Lung (tissue), 12 donors: Measurements from ENCODE around the gene SFR1. TPM values are rescaled to one million over a fixed set of nuclear protein-coding genes. Genes with fewer than 3 reads are reported as not detected.

Source experiments
- ATAC-seq: fragments of 200-7000 bp; cut with Tn5 transposase; one replicate; pipeline ENCODE4 v1.9.1; 2020; ENCODE audit warnings: moderate number of reproducible peaks; ENCODE audit not compliant: insufficient read depth, low FRiP score
- DNase-seq, 3 donors: peaks; one replicate each; pipeline ENCODE4 v3.0.0-alpha.2; 2013 to 2017
- H3K27ac ChIP-seq, 2 donors: one replicate each; pipeline ENCODE4 v1.5.1; 2013; ENCODE audit warnings: mild to moderate bottlenecking in 2 of 2, moderate library complexity in 2 of 2, control low read depth in 1 of 2, inconsistent platforms in 1 of 2, low read depth in 1 of 2, low read length in 1 of 2
- H3K27me3 ChIP-seq, 3 donors: one replicate each; pipeline ENCODE4 v1.5.1; 2013; ENCODE audit warnings: low read length in 2 of 3; ENCODE audit not compliant: control insufficient read depth in 3 of 3, insufficient read depth in 3 of 3
- H3K36me3 ChIP-seq, 4 donors: one replicate each; pipeline ENCODE4 v1.5.1; 2013; ENCODE audit warnings: low read length in 4 of 4, mild to moderate bottlenecking in 1 of 4, moderate library complexity in 1 of 4; ENCODE audit not compliant: control insufficient read depth in 4 of 4, insufficient read depth in 4 of 4
- H3K4me1 ChIP-seq, 5 donors: one replicate each; pipeline ENCODE4 v1.5.1; 2013; ENCODE audit warnings: low read length in 5 of 5, mild to moderate bottlenecking in 2 of 5, moderate library complexity in 1 of 5; ENCODE audit not compliant: control insufficient read depth in 5 of 5, insufficient read depth in 5 of 5
- H3K4me3 ChIP-seq: one replicate; pipeline ENCODE4 v1.5.1; 2013; ENCODE audit warnings: mild to moderate bottlenecking, control low read depth, moderate library complexity
- H3K9ac ChIP-seq, 2 donors: one replicate each; pipeline ENCODE4 v1.5.1; 2013; ENCODE audit warnings: low read length in 2 of 2, control low read depth in 1 of 2; ENCODE audit not compliant: insufficient read depth in 1 of 2
- H3K9me3 ChIP-seq, 4 donors: one replicate each; pipeline ENCODE4 v1.5.1; 2013; ENCODE audit warnings: low read length in 3 of 4, mild to moderate bottlenecking in 1 of 4, moderate library complexity in 1 of 4; ENCODE audit not compliant: control insufficient read depth in 4 of 4, insufficient read depth in 3 of 4
- CTCF ChIP-seq: IDR thresholded peaks from 2 replicates; pipeline ENCODE4 v1.5.1; 2012; ENCODE audit warnings: mild to moderate bottlenecking; ENCODE audit errors: control extremely low read depth, extremely low read depth
- WGBS, 2 donors: extraction: QIAGEN DNeasy Blood & Tissue Kit; methylation state at CpG; one replicate each; pipeline ENCODE4 v1.1.7; 2013; 5-methylcytosine and 5-hydroxymethylcytosine counted together
- polyA plus RNA-seq, 2 donors: library from polyadenylated mRNA; stranded (reverse); fragments of 200-250 nt; gene quantifications; one replicate each; pipeline ENCODE4 v1.2.1, GENCODE V29; 2013
- total RNA-seq, 2 donors: library from RNA; depleted of rRNA in 1 of 2; stranded (reverse); fragments of >200 nt in 1 of 2; gene quantifications; one replicate each; pipeline ENCODE4 v1.2.1, GENCODE V29; 2014 to 2021
- donor health status: control.
- donor health status: control.
- donor health status: Bipolar disorder and iron deficiency.
- donor health status: healthy.
- donor health status: DM: yes; HTN: yes; CAD: no.

Gene SFR1
- total and polyA plus RNA-seq, 4 donors, result 6.4 to 9.9 (median 9.2) TPM

- no peak for TF ChIP-seq CTCF
- Histone ChIP-seq H3K9me3 (no peaks in the 10 kb centered on the region), H3K27me3 (no peaks in the 10 kb centered on the region), H3K36me3 (no peaks in the 10 kb centered on the region), H3K27ac (no peak overlapping the region), H3K4me3 (no peak overlapping the region), H3K9ac (no peak overlapping the region), H3K4me1 (no peaks in the 10 kb centered on the region)
- WGBS, 2 donors, result 95 to 97% methylated on average over 2 of the region's 2 CpGs
- DNase-seq, result no peak
- ATAC-seq, result no peak
Measured at GRCh38 chr10:104104926-104105325, 17.0 kb upstream of the SFR1 start.

GRCh38 chr10:104109908-104110662, 11.9 kb upstream of the SFR1 start:
- 83 to 91% methylated on average over 3 of the region's 3 CpGs for WGBS, 2 donors
- peaks cover 0 to 3% (median 0%) of the 10 kb centered on the region in 3 donors for H3K27me3 ChIP-seq
- no peaks in the 10 kb centered on the region for H3K4me1 ChIP-seq
- H3K36me3 ChIP-seq, result no peaks in the 10 kb centered on the region
- H3K9ac ChIP-seq, result no peak overlapping the region
- no peak overlapping the region for H3K4me3 ChIP-seq
- no peak for ATAC-seq
- DNase-seq, result no peak
- no peak for TF ChIP-seq CTCF
- no peak overlapping the region for H3K27ac ChIP-seq
- no peaks in the 10 kb centered on the region for H3K9me3 ChIP-seq

GRCh38 chr10:104113376-104113956, 8.5 kb upstream of the SFR1 start:
- no peak for TF ChIP-seq CTCF
- Histone ChIP-seq H3K27me3 (peaks cover 0 to 3% (median 0%) of the 10 kb centered on the region in 3 donors), H3K9ac (no peak overlapping the region), H3K4me3 (no peak overlapping the region), H3K4me1 (no peaks in the 10 kb centered on the region), H3K27ac (no peak overlapping the region), H3K36me3 (no peaks in the 10 kb centered on the region), H3K9me3 (no peaks in the 10 kb centered on the region)
- 9 to 27% methylated on average over 1 of the region's 1 CpG for WGBS, 2 donors
- DNase-seq, result no peak
- no peak for ATAC-seq
